Prostate gland (tissue), 2 donors: Measurements from ENCODE around the gene DDIT3. TPM values are rescaled to one million over a fixed set of nuclear protein-coding genes. Genes with fewer than 3 reads are reported as not detected.
A peak's percentile ranks its signal among the peaks of the same experiment; 100 is the strongest.

Experiments used
- DNase-seq: peaks from one replicate; pipeline ENCODE4 v3.0.0-alpha.2; 2019; ENCODE audit warnings: low spot score
- H3K27ac ChIP-seq, 2 donors: fragments of 200-600 bp; sonication (generic); 2 replicates each; pipeline ENCODE4 v1.5.1; 2017 to 2019
- H3K27me3 ChIP-seq: fragments of 200-600 bp; sonication (generic); replicated peaks from 2 replicates; pipeline ENCODE4 v1.5.1; 2019; ENCODE audit not compliant: insufficient read depth
- H3K36me3 ChIP-seq, 2 donors: fragments of 200-600 bp; sonication (generic); 1 replicate in 1 of 2; 2 replicates in 1 of 2; pipeline versions ENCODE4 v1.5.1 to v1.8.1; 2017 to 2019
- H3K4me1 ChIP-seq: fragments of 200-600 bp; sonication (generic); replicated peaks from 2 replicates; pipeline ENCODE4 v1.5.1; 2019
- H3K4me3 ChIP-seq, 2 donors: fragments of 200-600 bp; sonication (generic); 2 replicates each; pipeline ENCODE4 v1.5.1; 2017 to 2019
- H3K9me3 ChIP-seq: fragments of 200-600 bp; sonication (generic); 2 replicates; pipeline ENCODE4 v1.5.1; 2017
- POLR2A ChIP-seq: fragments of 450-650 bp; IDR thresholded peaks from one replicate; pipeline ENCODE4 v1.6.1; 2016; ENCODE audit warnings: antibody characterized with exemption, mild to moderate bottlenecking
- POLR2AphosphoS5 ChIP-seq: sonication (generic); formaldehyde crosslinking; IDR thresholded peaks from one replicate; pipeline ENCODE4 v1.6.1; 2017; ENCODE audit warnings: antibody characterized with exemption
- WGBS: methylation state at CpG from one replicate; pipeline ENCODE4 v1.1.5; 2018; 5-methylcytosine and 5-hydroxymethylcytosine counted together
- intact Hi-C: fragments of 100-400 bp; cut with DNase I; formaldehyde crosslinking; loops from one replicate; pipeline ENCODE4 v1.14.2; 2022
- total RNA-seq, 2 donors: library from RNA; depleted of rRNA; stranded (reverse); fragments of >200 nt; gene quantifications; one replicate each; pipeline ENCODE4 v1.1.0, GENCODE V29; 2016
- TF ChIP-seq, protein P1 (sequence below), 4 experiments: fragments of 200-600 bp in 2 of 4; fragments of 450-650 bp in 2 of 4; sonication (generic) in 2 of 4; IDR thresholded peaks; 1 replicate in 3 of 4; 2 replicates in 1 of 4; pipeline ENCODE4 v1.5.1; 2016 to 2019; ENCODE audit warnings: antibody characterized with exemption in 4 of 4, mild to moderate bottlenecking in 2 of 4, moderate library complexity in 2 of 4

The DDIT3 gene
- total RNA-seq, 2 donors from 2014 or later, result 39.0 to 51.8 TPM

GRCh38 chr12:57541001-57541400 is 20.7 kb upstream of the DDIT3 start:
- intact Hi-C loops, result no loop called here
- 26% methylated on average over 2 of the region's 2 CpGs for WGBS
- no peak for TF ChIP-seq POLR2AphosphoS5
- TF ChIP-seq, protein P1, sequence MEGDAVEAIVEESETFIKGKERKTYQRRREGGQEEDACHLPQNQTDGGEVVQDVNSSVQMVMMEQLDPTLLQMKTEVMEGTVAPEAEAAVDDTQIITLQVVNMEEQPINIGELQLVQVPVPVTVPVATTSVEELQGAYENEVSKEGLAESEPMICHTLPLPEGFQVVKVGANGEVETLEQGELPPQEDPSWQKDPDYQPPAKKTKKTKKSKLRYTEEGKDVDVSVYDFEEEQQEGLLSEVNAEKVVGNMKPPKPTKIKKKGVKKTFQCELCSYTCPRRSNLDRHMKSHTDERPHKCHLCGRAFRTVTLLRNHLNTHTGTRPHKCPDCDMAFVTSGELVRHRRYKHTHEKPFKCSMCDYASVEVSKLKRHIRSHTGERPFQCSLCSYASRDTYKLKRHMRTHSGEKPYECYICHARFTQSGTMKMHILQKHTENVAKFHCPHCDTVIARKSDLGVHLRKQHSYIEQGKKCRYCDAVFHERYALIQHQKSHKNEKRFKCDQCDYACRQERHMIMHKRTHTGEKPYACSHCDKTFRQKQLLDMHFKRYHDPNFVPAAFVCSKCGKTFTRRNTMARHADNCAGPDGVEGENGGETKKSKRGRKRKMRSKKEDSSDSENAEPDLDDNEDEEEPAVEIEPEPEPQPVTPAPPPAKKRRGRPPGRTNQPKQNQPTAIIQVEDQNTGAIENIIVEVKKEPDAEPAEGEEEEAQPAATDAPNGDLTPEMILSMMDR (IDR thresholded peaks at IDR 0.05), result no peak
- no peak for TF ChIP-seq POLR2A
- peaks cover 7% of the 10 kb centered on the region for H3K4me1 ChIP-seq
- H3K36me3 ChIP-seq, result no peaks in the 10 kb centered on the region
- H3K9me3 ChIP-seq, result no peaks in the 10 kb centered on the region
- H3K27me3 ChIP-seq, result no peaks in the 10 kb centered on the region
- no peak overlapping the region for H3K27ac ChIP-seq
- H3K4me3 ChIP-seq, result no peak overlapping the region
- DNase-seq, result no peak

- Histone ChIP-seq H3K36me3 (peaks cover 0 to under 1% of the 10 kb centered on the region in 2 donors), H3K27me3 (no peaks in the 10 kb centered on the region), H3K4me3 (no peak overlapping the region), H3K4me1 (no peaks in the 10 kb centered on the region), H3K27ac (no peak overlapping the region), H3K9me3 (no peaks in the 10 kb centered on the region)
- TF ChIP-seq POLR2A, result no peak
- TF ChIP-seq POLR2AphosphoS5, result no peak
- TF ChIP-seq, protein P1 (IDR thresholded peaks at IDR 0.05), result no peak
- no peak for DNase-seq
- WGBS, result 84% methylated on average over 5 of the region's 5 CpGs
- intact Hi-C loops, result no loop called here
Observed at GRCh38 chr12:57539134-57539768, 18.9 kb upstream of the DDIT3 start.

DNA sequence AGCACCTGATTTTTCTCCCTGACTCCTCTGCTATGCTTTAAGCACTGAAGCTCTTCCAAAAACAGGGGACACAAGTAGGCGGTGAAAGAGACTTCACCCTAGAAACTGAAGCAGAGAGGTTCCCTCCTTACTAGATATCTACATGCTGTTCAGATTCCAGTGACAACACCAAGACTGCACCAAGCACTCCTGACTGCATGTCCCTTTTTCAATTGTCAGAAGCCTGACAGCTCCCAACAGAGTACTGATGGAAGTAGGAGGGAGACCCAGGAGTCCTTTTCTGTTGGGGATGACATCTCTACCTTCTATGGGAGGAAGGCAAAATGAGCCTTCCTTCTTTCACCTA is 16.3 kb upstream of the DDIT3 start:
- Histone ChIP-seq H3K4me1 (no peaks in the 10 kb centered on the region), H3K36me3 (peaks cover 0 to 10% of the 10 kb centered on the region in 2 donors), H3K9me3 (no peaks in the 10 kb centered on the region), H3K27ac (peak overlapping the region in 1 of 2 donors; percentile 4), H3K4me3 (no peak overlapping the region), H3K27me3 (no peaks in the 10 kb centered on the region)
- TF ChIP-seq POLR2A (no peak), POLR2AphosphoS5 (no peak)
- TF ChIP-seq, protein P1 (IDR thresholded peaks at IDR 0.05), result no peak
- WGBS, result 100% methylated on average over 1 of the region's 1 CpG
- intact Hi-C loops, result no loop called here
- DNase-seq, result no peak

- no peaks in the 10 kb centered on the region for H3K27me3 ChIP-seq
- H3K9me3 ChIP-seq, result no peaks in the 10 kb centered on the region
- TF ChIP-seq, protein P1 (IDR thresholded peaks at IDR 0.05), result no peak
- no peak for TF ChIP-seq POLR2A
- no peak for TF ChIP-seq POLR2AphosphoS5
- 69% methylated on average over 6 of the region's 6 CpGs for WGBS
- DNase-seq, result no peak
- peak overlapping the region in 1 of 2 donors; percentile 4 for H3K27ac ChIP-seq
- no peak overlapping the region for H3K4me3 ChIP-seq
- H3K36me3 ChIP-seq, result peaks cover 0 to 10% of the 10 kb centered on the region in 2 donors
- no peaks in the 10 kb centered on the region for H3K4me1 ChIP-seq
- intact Hi-C loops, result no loop called here
Observed at GRCh38 chr12:57535764-57536596, 15.7 kb upstream of the DDIT3 start.
